HG02970 (cell line): ENCODE data around the gene TAS2R60.

Experiments used
- ATAC-seq: cut with Tn5 transposase; IDR thresholded peaks from one replicate; pipeline ENCODE4 v1.9.1; 2021; ENCODE audit warnings: mild to moderate bottlenecking, moderate library complexity, moderate number of reproducible peaks; ENCODE audit not compliant: unreplicated experiment, low FRiP score

The TAS2R60 gene

GRCh38 chr7:143436325-143436946 is 6.8 kb upstream of the TAS2R60 start:
- ATAC-seq, result peak; percentile 78

GRCh38 chr7:143437578-143437977 is 5.7 kb upstream of the TAS2R60 start:
- no peak for ATAC-seq

GRCh38 chr7:143439866-143440265 is 3.4 kb upstream of the TAS2R60 start:
- ATAC-seq, result no peak

- no peak for ATAC-seq
These were observed 970 bp downstream of the TAS2R60 start for GRCh38 chr7:143444063-143444782.

- ATAC-seq, result no peak
These were observed 1.5 kb downstream of the TAS2R60 start for GRCh38 chr7:143444785-143445184.

- ATAC-seq, result no peak
These were observed 4.2 kb downstream of the TAS2R60 start for GRCh38 chr7:143447466-143447865.

- no peak for ATAC-seq
These were observed 5.2 kb downstream of the TAS2R60 start for GRCh38 chr7:143448429-143448828.

- no peak for ATAC-seq
These were observed 6.5 kb downstream of the TAS2R60 start for GRCh38 chr7:143449793-143450192.

- no peak for ATAC-seq
These were observed 7.9 kb downstream of the TAS2R60 start for GRCh38 chr7:143451122-143451521.

GRCh38 chr7:143451746-143452145 is 8.5 kb downstream of the TAS2R60 start:
- no peak for ATAC-seq

- no peak for ATAC-seq
These were observed 9.2 kb downstream of the TAS2R60 start for GRCh38 chr7:143452495-143452894.

- ATAC-seq, result no peak
These were observed 10.9 kb downstream of the TAS2R60 start for GRCh38 chr7:143454091-143454680.

- ATAC-seq, result no peak
These were observed 12.2 kb downstream of the TAS2R60 start for GRCh38 chr7:143455491-143455890.

- no peak for ATAC-seq
These were observed 12.7 kb downstream of the TAS2R60 start for GRCh38 chr7:143455942-143456341.

- ATAC-seq, result no peak
These were observed 13.9 kb downstream of the TAS2R60 start for GRCh38 chr7:143456992-143457793.

GRCh38 chr7:143458263-143458662 is 15.0 kb downstream of the TAS2R60 start:
- no peak for ATAC-seq

- no peak for ATAC-seq
These were observed 15.4 kb downstream of the TAS2R60 start for GRCh38 chr7:143458681-143459080.

- ATAC-seq, result no peak
These were observed 16.1 kb downstream of the TAS2R60 start for GRCh38 chr7:143459359-143459758.

GRCh38 chr7:143460271-143460979 is 17.2 kb downstream of the TAS2R60 start:
- ATAC-seq, result no peak

- ATAC-seq, result no peak
These were observed 18.8 kb downstream of the TAS2R60 start for GRCh38 chr7:143462045-143462444.
